MM.1S (cell line): ENCODE results near the gene CTTN.

Experiments used
- CTCF ChIP-seq: fragments of 300-600 bp; sonication (generic); IDR thresholded peaks from 2 replicates; pipeline ENCODE4 v1.5.1; 2016; ENCODE audit warnings: antibody characterized with exemption, low read length, mixed read lengths
- EZH2phosphoT487 ChIP-seq: fragments of 300-600 bp; sonication (generic); IDR thresholded peaks from 2 replicates; pipeline ENCODE4 v1.6.1; 2018; ENCODE audit warnings: antibody characterized with exemption, low read length

GRCh38 chr11:70413151-70413550, 14.8 kb downstream of the CTTN start:
- TF ChIP-seq CTCF (no peak), EZH2phosphoT487 (no peak)
